DMS53 treated with DMSO at 0.1 percent for 48 hours (cell line): ENCODE data around the gene P4HB.

Experiments
- DNase-seq: peaks from one replicate; lab custom pipeline; 2025; ENCODE audit not compliant: unreplicated experiment; lab: John Stamatoyannopoulos, UW

P4HB gene

GRCh38 chr17:81812571-81813370 lies 47.6 kb downstream of the P4HB start:
- DNase-seq = no peak

- no peak for DNase-seq
These were observed 48.4 kb downstream of the P4HB start for GRCh38 chr17:81811705-81812570.

GRCh38 chr17:81810892-81811704 lies 49.2 kb downstream of the P4HB start:
- DNase-seq = no peak

GRCh38 chr17:81810476-81810875 lies 49.9 kb downstream of the P4HB start:
- no peak for DNase-seq

- DNase-seq = no peak
These were observed 50.8 kb downstream of the P4HB start for GRCh38 chr17:81809556-81809998.

DNA sequence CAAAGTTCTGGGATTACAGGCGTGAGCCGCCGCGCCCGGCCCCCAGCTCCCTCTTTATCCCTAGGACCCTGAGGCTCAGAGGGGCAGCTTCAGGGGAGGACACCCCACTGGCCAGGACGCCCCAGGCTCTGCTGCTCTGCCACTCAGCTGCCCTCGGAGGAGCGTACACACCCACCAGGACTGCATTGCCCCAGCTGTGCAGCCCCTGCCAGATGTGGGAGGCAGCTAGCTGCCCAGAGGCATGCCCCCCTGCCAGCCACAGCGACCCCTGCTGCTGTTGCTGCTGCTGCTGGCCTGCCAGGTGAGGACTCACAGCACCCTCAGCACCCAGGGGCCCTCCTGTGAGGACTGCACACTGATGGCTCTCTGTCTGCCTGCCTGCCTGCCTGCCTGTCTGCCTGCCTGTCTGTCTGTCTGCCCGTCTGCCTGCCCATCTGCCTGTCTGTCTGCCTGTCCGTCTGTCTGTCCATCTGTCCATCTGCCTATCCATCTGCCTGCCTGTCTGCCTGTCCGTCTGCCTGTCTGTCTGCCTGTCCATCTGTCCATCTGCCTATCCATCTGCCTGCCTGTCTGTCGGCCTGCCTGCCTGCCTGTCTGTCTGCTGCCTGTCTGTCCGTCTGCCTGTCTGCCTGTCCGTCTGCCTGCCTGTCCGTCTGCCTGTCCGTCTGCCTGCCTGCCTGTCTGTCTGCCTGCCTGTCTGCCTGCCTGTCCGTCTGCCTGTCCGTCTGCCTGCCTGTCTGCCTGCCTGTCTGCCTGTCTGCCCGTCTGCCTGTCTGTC lies 51.4 kb downstream of the P4HB start:
- DNase-seq = no peak

- no peak for DNase-seq
These were observed 52.5 kb downstream of the P4HB start for GRCh38 chr17:81807839-81808238.

DNA sequence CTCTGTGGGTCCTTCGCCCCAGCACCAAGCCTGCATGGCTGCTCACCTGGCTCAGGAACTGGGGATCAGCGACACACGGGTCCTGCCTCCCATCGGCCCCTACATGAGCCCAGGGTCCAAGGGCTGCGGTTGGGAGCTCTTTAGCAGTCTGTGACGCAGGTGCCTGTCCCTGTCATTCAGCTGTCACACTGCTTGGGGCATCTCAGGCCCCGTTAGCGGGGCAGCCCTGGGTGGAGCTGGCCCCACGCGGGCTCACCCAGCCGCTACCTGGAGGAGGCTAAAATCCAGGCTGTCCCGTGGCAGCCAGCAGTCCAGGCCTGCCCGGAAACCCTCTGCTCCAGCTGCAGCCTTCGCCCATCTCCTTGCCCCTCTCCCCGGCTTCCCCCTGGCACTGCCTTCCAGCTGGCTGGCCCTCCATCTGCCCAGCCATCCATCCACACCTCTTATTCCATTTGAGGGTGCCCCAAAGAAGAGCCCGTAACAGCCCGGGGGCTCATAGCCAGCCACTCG lies 53.1 kb downstream of the P4HB start:
- no peak for DNase-seq

GRCh38 chr17:81806461-81807209 lies 53.7 kb downstream of the P4HB start:
- no peak for DNase-seq

- no peak for DNase-seq
These were observed 54.5 kb downstream of the P4HB start for GRCh38 chr17:81805707-81806460.

DNA sequence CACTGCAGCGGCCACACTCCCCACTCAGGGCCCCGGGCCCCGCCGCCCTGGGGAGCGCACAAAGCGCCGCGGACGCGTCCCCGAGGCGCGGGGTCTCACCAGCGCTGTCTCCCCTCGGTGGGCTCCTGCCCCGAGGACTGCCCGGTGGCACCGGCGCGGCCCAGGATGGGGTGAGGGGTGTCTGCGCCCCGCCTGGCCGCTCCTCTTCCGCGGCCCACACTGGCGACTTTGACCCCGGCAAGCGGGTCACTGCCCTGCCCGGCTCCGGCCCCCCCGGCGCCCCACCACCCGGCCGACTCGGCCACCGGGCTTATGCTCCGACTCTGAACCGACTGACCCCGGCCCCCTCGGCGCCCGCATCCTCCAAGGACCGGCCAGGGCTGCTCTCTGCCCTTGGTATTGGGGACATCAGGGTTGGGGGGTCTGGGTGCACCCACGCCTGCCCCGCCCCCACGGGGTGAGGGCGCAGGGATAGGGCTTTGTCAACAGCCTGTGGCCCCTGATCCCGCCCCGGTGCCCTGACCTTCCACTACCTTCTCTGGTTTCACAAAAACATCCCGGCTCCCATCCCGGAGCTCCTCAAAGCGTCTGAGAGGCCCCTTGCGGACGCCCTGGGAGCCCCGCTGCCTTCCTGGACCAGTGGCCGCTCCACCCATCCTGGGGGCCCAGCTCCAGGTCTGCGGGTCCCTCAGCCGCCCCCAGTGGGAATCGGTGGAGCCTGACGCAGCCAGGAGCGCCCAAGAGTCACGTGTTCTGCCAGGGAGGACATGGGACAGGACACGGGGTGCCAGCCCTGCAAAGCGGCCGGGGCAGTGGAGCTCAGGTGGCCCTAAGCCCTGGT lies 55.6 kb downstream of the P4HB start:
- DNase-seq = no peak

- no peak for DNase-seq
These were observed 56.4 kb downstream of the P4HB start, which contains the start of gene GCGR for GRCh38 chr17:81803728-81804558. GCGR (plus strand) TSS chr17:81804150; CDS start chr17:81809019, 4,869 bp downstream.

- DNase-seq = no peak
These were observed 57.3 kb downstream of the P4HB start for GRCh38 chr17:81802856-81803643.

DNA sequence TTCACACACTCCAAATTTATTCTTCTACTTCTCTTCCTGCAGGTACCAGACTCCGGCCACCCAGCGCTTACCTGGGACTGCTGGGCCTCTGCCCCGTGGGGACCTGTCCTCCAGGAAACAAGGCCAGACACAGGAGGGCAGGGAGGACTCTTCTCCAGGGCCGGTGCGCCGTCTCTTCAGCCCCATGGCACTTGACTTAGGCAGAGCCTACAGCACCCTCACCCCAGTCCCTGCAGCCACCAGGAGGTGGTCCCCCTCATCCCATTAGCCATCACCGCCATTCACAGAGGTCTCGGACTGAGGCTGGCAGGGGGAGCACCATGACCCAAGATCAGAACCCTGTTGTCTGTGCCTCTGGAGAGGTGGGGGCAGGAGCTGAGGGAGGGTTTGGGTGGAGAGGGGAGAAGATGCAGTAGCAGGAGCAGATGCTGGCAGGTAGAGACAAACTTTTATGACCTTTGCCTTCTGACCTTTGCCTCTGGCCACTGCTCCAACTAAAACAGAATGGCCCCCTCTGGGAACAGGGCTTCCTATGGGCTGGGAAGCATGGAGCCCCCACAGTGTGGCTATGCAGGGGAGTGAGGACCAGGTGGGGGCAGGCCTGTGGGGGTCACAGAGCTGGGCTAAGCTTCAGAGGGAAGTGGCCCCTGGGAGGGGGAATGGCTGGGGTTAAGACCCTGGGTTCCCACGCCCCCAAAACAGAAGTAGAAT lies 58.1 kb downstream of the P4HB start:
- no peak for DNase-seq

- no peak for DNase-seq
These were observed 59.0 kb downstream of the P4HB start for GRCh38 chr17:81801327-81801726.

- no peak for DNase-seq
These were observed 65.8 kb downstream of the P4HB start for GRCh38 chr17:81794509-81794908.
